CD4-positive, alpha-beta T cell treated with Interleukin-6 for 4 hours (primary cell): ENCODE data around the gene ADAMTS14.

Experiments used
- DNase-seq: peaks from one replicate; pipeline ENCODE4 v3.0.0-alpha.2; 2020; ENCODE audit warnings: mixed read lengths

Gene ADAMTS14

GRCh38 chr10:70736525-70736924, 64.2 kb downstream of the ADAMTS14 start:
- no peak for DNase-seq

GRCh38 chr10:70737250-70737649, 64.9 kb downstream of the ADAMTS14 start:
- no peak for DNase-seq

DNA sequence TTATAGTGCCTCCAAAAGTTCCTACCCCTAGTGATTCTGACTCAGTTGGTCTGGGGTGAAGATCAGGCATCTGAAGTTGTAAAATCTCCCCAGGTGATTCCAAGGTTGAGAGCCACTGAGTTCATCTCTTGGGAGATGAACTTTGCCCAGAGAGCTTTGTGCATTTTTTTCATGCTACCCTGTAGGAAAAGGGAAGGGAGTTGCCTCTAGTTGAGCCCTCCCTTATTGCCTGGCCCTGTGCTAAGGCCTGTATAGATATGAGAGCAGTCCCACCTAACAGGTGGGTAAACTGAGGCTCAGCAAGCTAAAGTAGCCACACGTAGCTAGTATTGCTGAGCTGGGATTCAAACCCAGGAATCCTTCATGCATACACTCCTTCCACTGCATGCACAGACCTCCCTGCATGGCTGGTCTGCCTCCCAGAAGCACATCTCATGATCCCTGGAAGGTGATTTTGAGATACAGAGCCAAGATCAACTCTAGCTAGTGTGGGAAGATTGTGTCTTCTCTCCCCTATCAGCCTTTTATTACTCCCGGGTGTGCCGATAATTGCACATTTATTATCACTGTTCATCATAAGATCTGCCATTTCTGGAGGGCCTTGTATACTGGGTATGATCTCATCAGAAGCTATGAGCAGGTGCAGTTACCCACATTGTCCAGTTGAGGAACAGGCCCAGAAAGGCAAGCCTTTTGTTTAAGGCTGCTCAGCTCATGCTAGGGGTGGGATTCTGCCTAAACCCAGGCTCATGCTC, 65.9 kb downstream of the ADAMTS14 start:
- DNase-seq: no peak

DNA sequence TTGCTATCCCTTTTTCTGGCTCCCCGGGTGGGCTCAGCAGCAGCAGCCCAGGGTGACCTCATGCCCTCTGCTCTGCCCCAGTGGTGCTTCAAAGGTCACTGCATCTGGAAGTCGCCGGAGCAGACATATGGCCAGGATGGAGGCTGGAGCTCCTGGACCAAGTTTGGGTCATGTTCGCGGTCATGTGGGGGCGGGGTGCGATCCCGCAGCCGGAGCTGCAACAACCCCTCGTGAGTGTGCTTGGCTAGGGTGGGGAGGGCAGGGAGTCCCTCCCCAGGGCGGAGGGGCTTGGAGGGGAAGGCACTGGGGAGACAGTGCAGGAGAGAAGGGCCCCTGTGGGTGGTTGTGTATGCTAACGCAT, 66.4 kb downstream of the ADAMTS14 start:
- DNase-seq: no peak

GRCh38 chr10:70740406-70741288, 68.3 kb downstream of the ADAMTS14 start:
- no peak for DNase-seq

- no peak for DNase-seq
Measured at GRCh38 chr10:70742537-70743429, 70.5 kb downstream of the ADAMTS14 start.

- no peak for DNase-seq
Measured at GRCh38 chr10:70743430-70743788, 71.1 kb downstream of the ADAMTS14 start.

DNA sequence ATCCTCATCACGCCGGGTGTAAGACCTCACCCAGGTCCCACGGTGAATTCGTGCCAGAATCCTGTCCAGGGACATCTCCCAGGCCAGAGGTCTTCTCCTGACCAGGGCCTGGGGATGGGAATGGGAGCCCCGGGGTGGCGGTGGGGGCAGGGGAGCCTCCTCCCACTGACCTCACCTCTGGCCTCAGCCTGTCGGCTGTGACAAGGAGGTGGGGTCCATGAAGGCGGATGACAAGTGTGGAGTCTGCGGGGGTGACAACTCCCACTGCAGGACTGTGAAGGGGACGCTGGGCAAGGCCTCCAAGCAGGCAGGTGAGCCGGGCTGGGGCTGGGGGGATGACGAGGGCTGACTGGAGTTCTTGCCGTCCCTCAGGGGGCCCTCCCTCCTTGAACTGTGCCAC, 71.6 kb downstream of the ADAMTS14 start:
- DNase-seq: no peak

DNA sequence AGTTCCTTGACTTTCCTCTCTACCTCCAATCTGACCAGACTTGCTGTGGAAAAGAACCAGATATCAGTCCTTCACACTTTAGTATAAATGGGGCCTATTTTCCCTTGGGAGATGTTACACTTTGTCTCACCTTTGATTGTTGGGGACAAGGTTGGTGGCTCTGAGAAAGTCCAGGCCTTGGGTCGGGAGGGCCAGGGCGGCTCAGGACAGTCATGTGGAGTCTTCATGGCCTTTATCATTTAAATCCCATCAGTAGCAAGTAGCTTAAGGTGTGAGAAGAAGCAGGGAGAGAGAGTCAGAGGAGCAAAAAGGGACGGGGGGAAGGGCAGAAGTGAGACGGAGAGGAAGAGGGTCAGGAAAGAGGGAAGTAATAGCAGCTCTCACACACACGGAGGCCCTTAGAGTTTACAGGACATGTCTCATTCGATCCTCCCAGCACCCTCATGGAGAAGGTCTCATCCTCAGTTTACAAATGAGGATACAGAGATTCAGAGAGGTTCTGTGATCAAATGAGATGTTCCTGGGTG, 72.4 kb downstream of the ADAMTS14 start:
- DNase-seq: no peak

DNA sequence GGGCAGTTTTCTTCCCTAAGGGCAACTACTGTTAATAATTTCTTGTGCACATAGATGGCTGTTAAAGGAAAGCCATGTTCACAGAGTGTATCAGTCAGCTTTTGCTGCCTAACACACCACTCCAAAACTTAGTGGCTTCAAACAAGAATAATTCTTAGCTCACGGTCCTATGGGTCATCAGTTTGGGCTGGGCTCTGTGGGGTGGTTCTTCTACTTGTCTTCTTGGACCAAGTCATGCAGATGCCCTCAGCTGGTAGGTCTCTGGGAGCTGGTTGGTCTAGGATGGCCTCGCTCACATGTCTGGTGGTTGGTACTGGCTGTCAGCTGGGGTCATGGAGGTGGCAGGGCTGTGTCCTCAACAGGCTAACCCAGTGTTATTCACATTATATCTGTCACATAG, 73.2 kb downstream of the ADAMTS14 start:
- DNase-seq: no peak

- DNase-seq: no peak
Measured at GRCh38 chr10:70747192-70747965, 75.1 kb downstream of the ADAMTS14 start.

DNA sequence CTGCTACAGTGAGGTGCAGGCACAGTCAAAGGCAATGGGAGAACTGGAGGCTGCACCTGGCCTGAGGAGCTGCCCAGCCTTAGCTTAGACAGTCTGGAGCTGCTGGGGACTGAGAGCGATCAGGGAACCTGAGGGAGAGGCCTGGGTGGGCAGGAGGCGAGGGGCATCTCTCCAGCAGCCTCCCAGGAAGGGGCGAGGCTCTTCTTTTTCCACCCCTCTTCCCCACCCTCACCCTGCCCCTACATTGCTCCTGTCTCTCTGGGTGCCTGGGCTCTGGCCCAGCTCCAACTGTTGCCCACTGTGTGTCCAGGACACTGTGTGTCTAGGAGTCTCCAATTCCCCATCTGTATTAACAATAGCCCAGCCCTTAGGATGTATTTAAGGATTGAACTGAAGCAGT, 76.0 kb downstream of the ADAMTS14 start:
- no peak for DNase-seq

DNA sequence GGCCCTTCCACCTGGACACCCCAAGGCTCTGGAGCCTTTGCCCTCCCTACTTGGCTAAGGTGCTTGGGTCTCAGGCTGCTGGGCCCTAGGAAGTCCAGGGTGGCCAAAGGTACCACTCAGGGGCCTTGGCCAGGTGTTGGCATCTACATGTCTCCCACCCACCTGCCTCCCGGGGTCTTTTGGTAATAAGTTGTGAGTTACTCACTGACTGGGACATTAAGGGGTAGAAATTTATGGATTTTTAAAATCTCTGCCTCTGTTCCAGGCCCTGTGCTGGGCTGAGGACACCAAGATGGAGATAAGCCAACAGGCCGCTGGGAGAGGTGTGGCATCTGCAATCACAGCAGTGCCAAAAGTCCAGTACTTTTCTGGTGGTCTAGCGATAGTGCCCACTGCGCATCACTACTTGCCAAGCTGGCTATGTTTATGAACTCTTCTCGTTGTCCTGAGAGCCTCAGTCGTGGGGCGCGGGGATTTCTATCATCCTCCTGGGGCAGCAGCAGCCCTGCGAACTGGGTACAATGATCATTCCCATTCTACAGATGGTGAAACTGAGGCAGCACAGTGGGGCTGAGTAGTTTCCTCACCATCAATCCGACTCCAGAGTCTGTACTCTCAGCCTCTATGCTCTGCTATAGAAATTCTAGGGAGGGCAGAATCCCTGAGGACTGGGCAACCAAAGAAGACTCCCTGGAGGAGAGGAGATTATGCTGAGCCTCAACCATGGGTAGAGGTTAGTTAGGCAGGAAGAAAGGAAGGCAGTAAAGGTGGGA, 76.7 kb downstream of the ADAMTS14 start:
- DNase-seq: no peak

- no peak for DNase-seq
Measured at GRCh38 chr10:70749756-70750155, 77.5 kb downstream of the ADAMTS14 start.

- no peak for DNase-seq
Measured at GRCh38 chr10:70750156-70750703, 77.9 kb downstream of the ADAMTS14 start.

DNA sequence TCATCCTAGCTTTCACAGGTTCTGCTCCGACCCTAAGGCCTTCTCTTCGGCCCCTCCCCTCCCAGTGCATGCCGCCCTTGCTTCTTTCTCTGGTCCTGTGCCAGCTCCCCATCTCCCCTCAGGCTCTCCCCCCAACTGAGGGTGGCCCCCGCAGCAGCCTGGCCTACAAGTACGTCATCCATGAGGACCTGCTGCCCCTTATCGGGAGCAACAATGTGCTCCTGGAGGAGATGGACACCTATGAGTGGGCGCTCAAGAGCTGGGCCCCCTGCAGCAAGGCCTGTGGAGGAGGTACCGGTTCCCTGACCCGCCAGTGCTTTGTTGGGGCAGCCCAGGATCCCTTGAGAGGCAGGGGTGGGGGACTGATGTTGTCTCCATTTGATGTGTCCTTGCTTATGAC, 79.0 kb downstream of the ADAMTS14 start:
- no peak for DNase-seq

GRCh38 chr10:70751991-70752390, 79.7 kb downstream of the ADAMTS14 start:
- no peak for DNase-seq

DNA sequence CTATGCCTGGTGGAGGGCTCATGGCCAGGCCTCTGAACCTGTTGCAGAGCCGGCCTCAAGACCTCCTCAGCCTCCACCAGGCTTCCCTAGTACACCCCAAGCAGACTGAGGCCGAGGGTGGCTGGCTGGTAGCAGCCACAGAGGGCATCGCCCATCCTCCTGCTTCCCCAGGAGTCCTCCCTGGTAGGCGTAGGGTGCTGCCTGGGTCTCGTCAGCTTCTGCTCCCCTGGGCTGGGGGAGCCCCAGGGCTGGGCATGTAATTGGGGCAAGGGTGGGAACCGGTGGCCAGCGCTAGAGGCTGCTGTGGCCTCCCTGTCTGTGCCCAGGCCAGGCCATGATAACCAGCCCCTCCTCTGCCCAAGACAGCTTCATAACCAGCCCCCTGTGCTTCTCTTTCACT, 80.3 kb downstream of the ADAMTS14 start:
- no peak for DNase-seq

DNA sequence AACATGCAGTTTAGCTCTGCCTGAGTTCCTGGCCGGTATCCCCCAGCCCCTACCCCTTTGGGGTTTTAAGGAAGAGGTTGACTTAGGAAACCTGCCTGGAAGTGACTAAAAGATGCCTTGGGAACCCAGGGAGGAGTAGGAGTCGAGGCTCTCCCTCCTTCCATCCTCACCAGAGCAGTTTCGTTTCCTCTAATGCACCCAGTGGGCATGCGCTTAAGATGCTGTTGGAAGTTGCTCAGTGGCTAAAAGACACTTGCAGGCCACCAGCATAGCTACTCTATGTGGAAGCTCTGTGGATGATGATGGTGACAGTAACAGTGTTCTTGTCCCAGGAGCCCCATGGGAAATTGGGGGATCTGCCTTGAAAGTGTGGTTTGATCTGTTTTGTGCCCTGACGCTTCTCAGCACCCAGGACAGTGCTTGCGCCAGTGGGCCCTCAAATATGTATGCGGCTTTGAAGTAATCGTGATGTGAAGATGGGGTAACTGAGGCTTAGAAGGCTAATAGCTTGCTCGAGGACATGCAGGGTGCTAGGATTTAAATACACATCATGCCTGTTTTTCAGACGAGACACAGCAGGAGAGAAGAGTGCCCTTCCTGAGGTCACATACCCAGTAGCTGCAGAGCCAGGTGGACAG, 80.8 kb downstream of the ADAMTS14 start:
- no peak for DNase-seq

DNA sequence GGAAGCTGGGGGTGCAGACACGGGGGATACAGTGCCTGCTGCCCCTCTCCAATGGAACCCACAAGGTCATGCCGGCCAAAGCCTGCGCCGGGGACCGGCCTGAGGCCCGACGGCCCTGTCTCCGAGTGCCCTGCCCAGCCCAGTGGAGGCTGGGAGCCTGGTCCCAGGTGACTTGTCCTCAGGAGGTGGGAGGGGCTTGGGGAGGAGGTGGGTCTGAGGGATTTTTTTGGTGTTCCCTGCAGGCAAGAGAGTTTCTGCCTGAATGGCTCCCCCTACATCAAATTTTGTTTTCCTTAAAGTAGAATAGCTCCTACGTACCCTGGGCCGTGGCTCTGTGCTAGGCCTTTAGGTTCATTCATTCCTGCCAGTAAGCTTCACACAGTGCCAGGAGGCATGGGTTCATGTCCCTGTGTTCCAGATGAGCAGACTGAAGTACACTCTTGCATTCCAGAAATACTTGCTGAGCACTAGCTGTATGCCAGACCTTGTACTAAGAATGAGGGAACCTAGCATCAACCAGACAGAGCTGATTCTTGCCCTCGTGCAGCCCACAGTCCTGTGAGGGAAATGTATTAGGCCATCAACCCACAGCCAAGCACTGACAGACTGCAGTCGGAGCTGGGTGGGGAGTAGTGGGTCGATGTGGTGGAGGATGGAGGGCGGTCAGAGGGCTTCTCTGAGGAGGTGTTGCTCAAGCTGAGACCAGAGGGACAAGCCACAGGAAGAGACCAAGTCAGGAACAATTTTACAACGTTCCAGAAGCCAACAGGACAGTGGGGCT, 81.7 kb downstream of the ADAMTS14 start:
- no peak for DNase-seq
